ENCODE results near the gene MAGEC3. TPM values are rescaled to one million over a fixed set of nuclear protein-coding genes. Genes with fewer than 3 reads are reported as not detected.

The MAGEC3 gene
- total and polyA plus RNA-seq, 5 experiments from 2014 or later, result not detected

Other genes with a start within 250 kb of the MAGEC3 start
- gene SPANXA2, start 248.6 kb upstream of the MAGEC3 start, total RNA-seq, result not detected
- not detected for gene SPANXA2, start 248.6 kb upstream of the MAGEC3 start, polyA plus RNA-seq
- not detected for gene SPANXD, start 139.6 kb upstream of the MAGEC3 start, total RNA-seq
- gene SPANXD, start 139.6 kb upstream of the MAGEC3 start, polyA plus RNA-seq, result not detected
- not detected for gene MAGEC1, start 65.6 kb downstream of the MAGEC3 start, total RNA-seq
- gene MAGEC1, start 65.6 kb downstream of the MAGEC3 start, polyA plus RNA-seq, result not detected

Measured in naive thymus-derived CD8-positive, alpha-beta T cell (primary cell).